Stimulated activated CD8-positive, alpha-beta memory T cell treated with anti-CD3 and anti-CD28 coated beads, Interleukin-15, amount 100 ng/mL, for 48 hours (primary cell): ENCODE results near the gene NFKBIB.
"Not testable (repeated sequence)": the region's sequence is repeated elsewhere in the genome, so short reads cannot be mapped to it uniquely, and the experiment has no call there.

Source experiments
- DNase-seq, 2 donors: peaks; one replicate each; pipeline ENCODE4 v3.0.0-alpha.2; 2020; ENCODE audit warnings: low read depth in 2 of 2

Gene NFKBIB

DNA sequence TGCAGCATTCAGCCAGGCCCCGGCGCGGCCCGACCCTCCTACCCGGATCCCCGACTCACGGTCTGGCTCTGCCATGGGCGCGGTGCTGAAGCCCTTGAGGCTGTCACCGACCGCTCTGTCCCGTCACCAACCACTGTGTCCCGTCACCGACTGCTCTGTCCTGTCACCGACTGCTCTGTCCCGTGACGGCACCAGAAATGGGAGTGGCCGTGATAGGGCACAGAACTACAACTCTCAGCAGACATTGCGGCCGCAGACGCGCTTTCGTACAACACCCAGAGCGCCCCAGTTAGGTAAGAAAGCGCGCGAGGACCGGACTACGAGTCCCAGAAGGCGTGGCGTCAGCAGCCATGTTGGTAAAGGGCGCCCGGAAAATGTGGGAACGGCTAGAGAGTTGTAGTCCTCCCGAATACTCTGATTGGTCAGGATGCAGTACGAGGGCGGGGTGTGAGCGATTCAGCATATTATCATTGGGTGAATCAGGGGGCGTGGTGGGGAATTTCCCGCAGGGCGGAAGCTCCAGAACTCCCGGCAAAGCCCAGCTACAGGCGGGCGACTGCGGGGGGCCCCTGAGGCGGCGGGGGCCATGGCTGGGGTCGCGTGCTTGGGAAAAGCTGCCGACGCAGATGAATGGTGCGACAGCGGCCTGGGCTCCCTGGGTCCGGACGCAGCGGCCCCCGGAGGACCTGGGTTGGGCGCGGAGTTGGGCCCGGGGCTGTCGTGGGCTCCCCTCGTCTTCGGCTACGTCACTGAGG lies at the start of gene NFKBIB, which contains the start of gene SIRT2:
Gene NFKBIB (plus strand): TSS at position 523 of the 755 bp plus-strand sequence. CDS start 64 bp downstream, at position 587.
Gene SIRT2 (minus strand): TSS at position 172 of the 755 bp plus-strand sequence. CDS start 97 bp downstream, at position 75.
- peak; percentile 99 for DNase-seq

- peak in 1 of 2 donors; percentile 98 for DNase-seq
These were observed 49.3 kb upstream of the NFKBIB start for GRCh38 chr19:38850436-38850975.

- no peak for DNase-seq
These were observed 48.7 kb upstream of the NFKBIB start for GRCh38 chr19:38850976-38851621.

- peak; percentile 87 to 90 for DNase-seq
These were observed 48.0 kb upstream of the NFKBIB start for GRCh38 chr19:38851622-38852230.

DNA sequence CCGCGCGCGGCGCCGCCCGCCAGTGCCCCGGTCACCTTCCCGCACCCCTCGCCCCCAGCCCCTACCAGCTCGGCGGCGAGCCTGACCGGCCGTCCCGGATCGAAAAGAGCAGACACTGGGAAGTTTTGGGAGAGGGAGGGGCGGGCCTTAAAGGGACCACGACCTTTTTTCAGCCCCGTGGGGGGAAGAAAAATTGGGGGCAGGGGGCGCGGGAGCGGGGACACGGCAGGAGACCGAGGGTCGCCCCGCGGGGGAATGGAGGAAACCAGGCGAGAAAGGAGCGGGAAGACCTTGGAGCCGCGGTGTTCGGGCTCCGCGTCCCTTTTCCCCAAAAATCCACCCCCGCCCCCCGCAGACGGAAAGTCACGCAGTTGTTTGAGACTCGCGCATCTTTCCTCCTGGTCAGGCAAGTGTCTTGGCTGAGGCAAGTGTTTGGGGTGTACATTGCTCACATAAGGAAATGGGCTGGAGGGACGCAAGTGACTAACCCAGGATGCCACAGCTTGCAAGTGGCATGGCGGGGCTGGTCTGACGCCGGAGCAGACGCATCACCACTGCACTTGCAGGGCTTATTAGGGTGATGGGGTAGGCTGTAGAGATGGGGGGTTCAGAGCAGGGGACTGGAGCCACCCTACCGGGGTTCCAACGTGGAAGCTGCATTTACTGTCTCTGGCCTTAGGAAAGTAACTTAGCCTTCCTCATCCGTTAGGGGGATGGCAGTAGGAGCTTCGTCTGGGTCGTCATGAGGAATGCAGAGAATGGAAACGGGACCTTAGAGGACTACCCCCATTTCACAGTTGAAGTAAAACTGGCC lies 47.3 kb upstream of the NFKBIB start:
- DNase-seq: peak; percentile 45 to 53

DNA sequence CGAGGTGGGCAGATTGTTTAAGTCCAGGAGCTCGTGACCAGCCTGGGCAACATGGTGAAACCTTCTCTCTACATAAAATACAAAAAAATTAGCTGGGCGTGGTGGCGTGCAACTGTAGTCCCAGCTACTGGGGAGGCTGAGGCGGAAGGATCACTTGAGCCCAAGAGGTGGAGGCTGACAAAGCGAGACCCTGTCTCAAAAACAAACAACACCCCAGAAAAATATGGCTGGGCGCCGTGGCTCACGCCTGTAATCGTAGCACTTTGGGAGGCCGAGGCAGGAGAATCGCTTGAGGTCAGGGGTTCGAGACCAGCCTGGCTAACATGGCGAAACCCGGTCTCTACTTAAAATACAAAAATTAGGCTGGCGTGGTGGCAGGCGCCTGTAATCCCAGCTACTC lies 46.6 kb upstream of the NFKBIB start:
- no peak for DNase-seq

DNA sequence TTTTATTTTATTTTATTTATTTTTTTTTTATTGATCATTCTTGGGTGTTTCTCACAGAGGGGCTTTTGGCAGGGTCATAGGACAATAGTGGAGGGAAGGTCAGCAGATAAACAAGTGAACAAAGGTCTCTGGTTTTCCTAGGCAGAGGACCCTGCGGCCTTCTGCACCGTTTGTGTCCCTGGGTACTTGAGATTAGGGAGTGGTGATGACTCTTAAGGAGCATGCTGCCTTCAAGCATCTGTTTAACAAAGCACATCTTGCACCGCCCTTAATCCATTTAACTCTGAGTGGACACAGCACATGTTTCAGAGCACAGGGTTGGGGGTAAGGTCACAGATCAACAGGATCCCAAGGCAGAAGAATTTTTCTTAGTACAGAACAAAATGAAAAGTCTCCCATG lies 44.8 kb upstream of the NFKBIB start:
- DNase-seq: not testable (repeated sequence)

- not testable (repeated sequence) for DNase-seq
These were observed 44.0 kb upstream of the NFKBIB start for GRCh38 chr19:38855751-38856150.

- no peak for DNase-seq
These were observed 43.0 kb upstream of the NFKBIB start for GRCh38 chr19:38856813-38857212.

DNA sequence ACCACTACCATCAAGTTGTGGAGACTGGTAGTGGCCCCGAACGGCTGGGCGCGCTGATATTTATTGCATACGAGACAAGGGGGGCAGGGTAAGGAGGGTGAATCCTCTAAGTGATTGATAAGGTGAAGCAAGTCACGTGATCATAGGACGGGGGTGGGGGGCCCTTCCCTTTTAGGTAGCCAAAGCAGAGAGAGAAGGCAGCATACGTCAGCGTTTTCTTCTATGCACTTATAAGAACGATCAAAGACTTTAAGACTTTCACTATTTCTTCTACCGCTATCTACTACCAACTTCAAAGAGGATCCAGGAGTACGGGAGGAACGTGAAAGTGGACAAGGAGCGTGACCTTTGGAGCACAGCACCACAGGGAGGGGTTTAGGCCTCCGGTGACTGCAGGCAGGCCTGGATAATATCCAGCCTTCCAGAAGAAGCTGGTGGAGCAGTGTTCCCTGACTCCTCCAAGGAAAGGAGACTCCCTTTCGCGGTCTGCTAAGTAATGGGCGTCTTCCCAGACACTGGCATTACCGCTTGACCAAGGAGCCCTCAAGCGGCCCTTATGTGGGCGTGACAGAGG lies 40.1 kb upstream of the NFKBIB start:
- not testable (repeated sequence) for DNase-seq

- DNase-seq: no peak
These were observed 38.4 kb upstream of the NFKBIB start for GRCh38 chr19:38861368-38861767.

- DNase-seq: no peak
These were observed 37.3 kb upstream of the NFKBIB start for GRCh38 chr19:38862321-38863059.

DNA sequence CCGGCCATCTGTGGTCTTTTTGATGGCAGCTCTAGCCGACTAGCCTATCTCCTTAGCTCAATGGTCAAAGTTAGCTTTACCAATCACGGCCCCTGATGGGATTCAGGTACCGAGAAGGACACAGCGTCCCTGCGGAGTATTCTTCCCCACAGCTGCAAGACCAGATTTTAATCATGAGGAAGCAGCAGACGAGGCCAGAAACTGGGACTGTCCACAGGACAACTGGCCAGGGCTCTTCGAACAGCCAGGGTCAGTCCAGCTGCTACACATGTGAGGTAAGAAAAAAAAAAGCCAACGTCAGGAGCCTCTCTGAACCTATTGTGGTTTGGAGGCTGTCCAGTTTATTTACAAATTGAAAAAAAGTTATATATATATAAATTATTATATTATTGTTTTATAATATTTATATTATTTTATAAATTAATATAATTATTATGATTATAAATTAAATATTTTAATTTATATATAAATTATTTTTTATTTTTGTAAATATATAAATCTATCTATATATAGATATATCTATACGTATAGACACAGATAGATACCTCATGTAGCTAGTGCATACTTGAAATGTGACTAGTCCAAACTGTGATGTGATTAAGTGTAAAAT lies 32.5 kb upstream of the NFKBIB start:
- no peak for DNase-seq

- DNase-seq: no peak
These were observed 31.2 kb upstream of the NFKBIB start for GRCh38 chr19:38868551-38868950.

DNA sequence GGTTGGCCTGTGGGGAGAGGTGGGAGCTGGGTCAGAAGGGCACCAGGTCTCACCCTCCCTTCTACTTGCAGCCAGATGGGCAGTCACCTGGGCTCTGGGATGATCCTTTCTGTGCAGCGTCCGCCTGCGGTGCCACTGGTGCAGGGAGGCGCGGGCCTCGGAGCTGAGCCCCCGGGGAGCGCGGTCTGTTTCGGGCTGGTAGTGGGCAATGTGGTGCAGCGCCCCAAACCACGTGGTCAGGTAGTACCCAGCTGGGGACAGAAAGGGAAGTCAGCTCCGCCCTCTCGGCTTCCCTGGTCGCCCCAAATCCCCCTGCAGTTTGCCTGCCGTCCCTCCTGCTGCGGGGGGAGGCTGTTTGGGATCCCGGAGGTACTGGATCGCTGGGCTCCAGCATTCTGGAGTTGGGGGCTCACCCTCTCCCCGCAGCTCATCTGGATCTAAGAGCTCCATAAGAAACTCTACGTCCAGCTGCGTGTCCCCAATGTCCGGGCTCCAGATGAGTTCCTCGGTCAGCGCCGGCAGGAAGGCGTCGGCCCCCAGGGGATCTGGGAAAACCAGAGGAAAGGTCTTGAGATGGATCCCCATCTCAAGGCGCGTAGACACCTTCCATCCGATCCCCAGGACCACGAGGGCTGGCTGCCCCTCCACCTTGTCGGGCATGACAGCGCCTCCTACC lies 30.5 kb upstream of the NFKBIB start:
- DNase-seq: peak in 1 of 2 donors; percentile 22

DNA sequence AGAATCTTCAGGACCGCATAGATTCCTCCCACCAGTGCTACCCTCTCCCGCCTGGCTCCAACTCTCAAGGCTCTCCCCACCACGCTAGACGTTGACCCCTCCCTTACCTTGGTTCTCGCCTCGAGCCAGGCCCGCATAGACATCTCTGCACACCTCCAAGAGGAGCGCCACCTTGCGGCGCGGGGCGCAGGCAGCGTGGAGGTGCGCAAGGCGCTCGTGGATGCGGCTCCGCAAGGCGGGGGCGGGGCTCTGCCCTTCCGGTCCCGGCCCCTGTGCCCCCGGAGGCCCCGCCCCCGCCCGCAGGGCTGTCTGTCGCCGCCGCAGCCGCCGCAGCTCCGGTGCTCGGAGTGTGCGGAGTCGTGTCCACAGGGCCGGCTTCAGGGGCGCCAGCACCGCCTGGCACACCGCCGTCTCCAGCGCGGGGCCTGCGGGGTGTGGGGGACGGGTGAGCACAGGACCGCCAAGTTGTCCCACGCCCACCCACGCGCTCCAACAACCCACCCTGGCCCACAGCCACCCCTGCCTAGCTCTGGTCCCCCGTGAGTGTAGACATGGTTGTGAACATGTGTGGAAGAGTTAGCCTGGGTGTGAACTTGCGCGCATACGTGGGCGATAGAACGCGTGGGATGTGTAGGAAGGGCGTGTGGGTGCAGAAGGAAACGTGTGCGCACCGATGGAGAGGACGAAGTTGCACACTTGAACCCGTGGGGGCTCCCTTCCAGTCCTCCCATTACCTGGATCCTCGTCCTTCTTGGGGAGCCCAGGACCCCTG lies 29.7 kb upstream of the NFKBIB start:
- peak; percentile 89 to 90 for DNase-seq

- no peak for DNase-seq
These were observed 29.2 kb upstream of the NFKBIB start for GRCh38 chr19:38870612-38871011.

GRCh38 chr19:38873400-38873799 lies 26.4 kb upstream of the NFKBIB start:
- not testable (repeated sequence) for DNase-seq
